HG02610 (cell line): ENCODE measurements around the gene SLC8A3.

Source experiments
- ATAC-seq: cut with Tn5 transposase; IDR thresholded peaks from one replicate; pipeline ENCODE4 v1.9.1; 2021; ENCODE audit warnings: mild to moderate bottlenecking, moderate library complexity; ENCODE audit not compliant: unreplicated experiment

Gene SLC8A3

GRCh38 chr14:70073924-70074566 lies 114.7 kb downstream of the SLC8A3 start:
- no peak for ATAC-seq

- ATAC-seq = no peak
These were observed 119.6 kb downstream of the SLC8A3 start for GRCh38 chr14:70069186-70069585.

- no peak for ATAC-seq
These were observed 120.9 kb downstream of the SLC8A3 start for GRCh38 chr14:70067810-70068209.

GRCh38 chr14:70064136-70064865 lies 124.5 kb downstream of the SLC8A3 start:
- ATAC-seq = no peak

- no peak for ATAC-seq
These were observed 127.6 kb downstream of the SLC8A3 start for GRCh38 chr14:70061108-70061507.

- no peak for ATAC-seq
These were observed 129.2 kb downstream of the SLC8A3 start for GRCh38 chr14:70059545-70059944.

GRCh38 chr14:70057519-70058136 lies 131.1 kb downstream of the SLC8A3 start:
- ATAC-seq = no peak

- no peak for ATAC-seq
These were observed 135.8 kb downstream of the SLC8A3 start for GRCh38 chr14:70052990-70053389.

GRCh38 chr14:70050136-70050535 lies 138.6 kb downstream of the SLC8A3 start:
- no peak for ATAC-seq

- no peak for ATAC-seq
These were observed 139.1 kb downstream of the SLC8A3 start for GRCh38 chr14:70049605-70050004.

- no peak for ATAC-seq
These were observed 140.5 kb downstream of the SLC8A3 start for GRCh38 chr14:70048313-70048654.

GRCh38 chr14:70047598-70048312 lies 141.0 kb downstream of the SLC8A3 start:
- no peak for ATAC-seq

- ATAC-seq = no peak
These were observed 142.8 kb downstream of the SLC8A3 start for GRCh38 chr14:70045844-70046535.

GRCh38 chr14:70045310-70045709 lies 143.4 kb downstream of the SLC8A3 start:
- no peak for ATAC-seq

- no peak for ATAC-seq
These were observed 145.8 kb downstream of the SLC8A3 start for GRCh38 chr14:70043001-70043400.

- no peak for ATAC-seq
These were observed 152.1 kb downstream of the SLC8A3 start for GRCh38 chr14:70036665-70037064.

GRCh38 chr14:70034257-70034656 lies 154.5 kb downstream of the SLC8A3 start:
- no peak for ATAC-seq

- no peak for ATAC-seq
These were observed 155.2 kb downstream of the SLC8A3 start for GRCh38 chr14:70033561-70033960.

GRCh38 chr14:70033116-70033515 lies 155.6 kb downstream of the SLC8A3 start:
- ATAC-seq = no peak

GRCh38 chr14:70032447-70032846 lies 156.3 kb downstream of the SLC8A3 start:
- ATAC-seq = no peak

- no peak for ATAC-seq
These were observed 156.7 kb downstream of the SLC8A3 start for GRCh38 chr14:70032016-70032415.
